DND-41 (cell line): Measurements from ENCODE around the gene ARG1.

Experiments
- EZH2 ChIP-seq: IDR thresholded peaks from 3 replicates; pipeline ENCODE4 v1.6.1; 2012; ENCODE audit warnings: borderline replicate concordance, low read depth, mild to moderate bottlenecking, moderate library complexity, low read length, inconsistent platforms; ENCODE audit not compliant: severe bottlenecking
- TF ChIP-seq, protein P1 (sequence below): IDR thresholded peaks from 2 replicates; pipeline ENCODE4 v1.5.1; 2012; ENCODE audit warnings: borderline replicate concordance, low read length, moderate library complexity, mild to moderate bottlenecking; ENCODE audit not compliant: poor library complexity, severe bottlenecking; ENCODE audit errors: extremely low read depth

DNA sequence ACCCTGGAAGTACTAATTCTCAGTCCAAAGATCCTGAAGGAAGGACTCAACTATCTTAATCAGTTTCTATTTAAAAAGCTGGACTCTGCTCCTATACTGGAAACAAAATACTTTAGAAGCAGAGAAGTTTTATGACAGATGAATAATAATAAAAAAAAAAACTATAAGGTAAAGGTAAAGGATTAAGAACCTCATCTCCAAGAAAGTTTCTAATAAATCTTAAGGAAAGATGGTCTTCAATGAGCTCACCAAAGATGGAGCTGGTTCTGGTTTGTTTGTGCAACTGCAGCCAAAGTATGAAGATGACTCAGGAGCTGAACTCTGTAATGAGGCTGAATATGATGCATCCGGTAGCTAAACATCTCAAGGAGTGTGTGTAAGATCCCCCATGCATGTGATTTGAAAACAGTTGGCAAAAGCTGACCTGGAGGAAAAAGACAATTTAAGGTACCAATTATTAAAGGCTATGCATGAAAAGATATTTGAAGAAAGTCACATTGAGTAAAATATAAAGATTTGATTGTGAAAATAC, 29.8 kb downstream of the ARG1 start:
- TF ChIP-seq, protein P1, sequence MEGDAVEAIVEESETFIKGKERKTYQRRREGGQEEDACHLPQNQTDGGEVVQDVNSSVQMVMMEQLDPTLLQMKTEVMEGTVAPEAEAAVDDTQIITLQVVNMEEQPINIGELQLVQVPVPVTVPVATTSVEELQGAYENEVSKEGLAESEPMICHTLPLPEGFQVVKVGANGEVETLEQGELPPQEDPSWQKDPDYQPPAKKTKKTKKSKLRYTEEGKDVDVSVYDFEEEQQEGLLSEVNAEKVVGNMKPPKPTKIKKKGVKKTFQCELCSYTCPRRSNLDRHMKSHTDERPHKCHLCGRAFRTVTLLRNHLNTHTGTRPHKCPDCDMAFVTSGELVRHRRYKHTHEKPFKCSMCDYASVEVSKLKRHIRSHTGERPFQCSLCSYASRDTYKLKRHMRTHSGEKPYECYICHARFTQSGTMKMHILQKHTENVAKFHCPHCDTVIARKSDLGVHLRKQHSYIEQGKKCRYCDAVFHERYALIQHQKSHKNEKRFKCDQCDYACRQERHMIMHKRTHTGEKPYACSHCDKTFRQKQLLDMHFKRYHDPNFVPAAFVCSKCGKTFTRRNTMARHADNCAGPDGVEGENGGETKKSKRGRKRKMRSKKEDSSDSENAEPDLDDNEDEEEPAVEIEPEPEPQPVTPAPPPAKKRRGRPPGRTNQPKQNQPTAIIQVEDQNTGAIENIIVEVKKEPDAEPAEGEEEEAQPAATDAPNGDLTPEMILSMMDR = no peak
- no peak for TF ChIP-seq EZH2
